K562 (cell line): ENCODE measurements around the gene SMAD3. TPM values are rescaled to one million over a fixed set of nuclear protein-coding genes. Genes with fewer than 3 reads are reported as not detected.

ENCODE experiments used
- ATF2 ChIP-seq: sonication (generic); formaldehyde crosslinking; IDR thresholded peaks from 2 replicates; pipeline ENCODE4 v1.8.1; 2022; ENCODE audit warnings: missing genetic modification reagents
- BRF1 ChIP-seq: IDR thresholded peaks from 3 replicates; pipeline ENCODE4 v1.6.1; 2011; ENCODE audit warnings: borderline replicate concordance, mild to moderate bottlenecking; ENCODE audit not compliant: insufficient read length; ENCODE audit errors: extremely low read depth
- CBX5 ChIP-seq: IDR thresholded peaks from 2 replicates; pipeline ENCODE4 v1.6.1; 2014; ENCODE audit warnings: low read depth, borderline replicate concordance
- CHCHD3 ChIP-seq: fragments of 250-450 bp; sonication (Bioruptor Pico); IDR thresholded peaks from 2 replicates; pipeline ENCODE4 v2.1.2; 2022; ENCODE audit warnings: mild to moderate bottlenecking
- COPS2 ChIP-seq: fragments of 450-650 bp; conservative IDR thresholded peaks from 2 replicates; pipeline ENCODE4 v1.6.1; 2016; ENCODE audit warnings: mild to moderate bottlenecking, moderate library complexity
- EZH2 ChIP-seq: IDR thresholded peaks from 2 replicates; pipeline ENCODE4 v1.6.1; 2012; ENCODE audit warnings: low read depth, mild to moderate bottlenecking, inconsistent platforms, low read length, borderline replicate concordance
- GABPB2 ChIP-seq: fragments of 250-450 bp; sonication (Bioruptor Pico); conservative IDR thresholded peaks from 2 replicates; pipeline ENCODE4 v1.5.1; 2021; ENCODE audit warnings: mild to moderate bottlenecking
- LARP7 ChIP-seq: fragments of 450-650 bp; IDR thresholded peaks from 2 replicates; pipeline ENCODE4 v1.6.1; 2016
- MAFF ChIP-seq: IDR thresholded peaks from 2 replicates; pipeline ENCODE4 v1.6.1; 2012; ENCODE audit warnings: low read length, improper control_type of control experiment
- MIER1 ChIP-seq: fragments of 450-650 bp; IDR thresholded peaks from 2 replicates; pipeline ENCODE4 v1.6.1; 2016; ENCODE audit warnings: antibody characterized with exemption, mild to moderate bottlenecking, low read depth
- MLX ChIP-seq, 2 experiments: fragments of 450-650 bp in 1 of 2; sonication (generic) in 1 of 2; formaldehyde crosslinking; conservative IDR thresholded peaks; 2 replicates each; pipeline versions ENCODE4 v1.4.0 to v1.8.1; 2020 to 2022; ENCODE audit warnings: mild to moderate bottlenecking in 1 of 2, missing genetic modification reagents in 1 of 2
- SMARCA4 ChIP-seq: fragments of 450-650 bp; IDR thresholded peaks from 2 replicates; pipeline ENCODE4 v1.6.1; 2016
- SRSF3 ChIP-seq: fragments of 200-400 bp; formaldehyde crosslinking; IDR thresholded peaks from 2 replicates; pipeline ENCODE4 v1.6.1; 2016; ENCODE audit warnings: mild to moderate bottlenecking, low read length, moderate library complexity; ENCODE audit not compliant: insufficient read depth
- ZEB2 ChIP-seq: fragments of 450-650 bp; IDR thresholded peaks from 2 replicates; pipeline ENCODE4 v1.6.1; 2016
- ZFX ChIP-seq: sonication (generic); formaldehyde crosslinking; IDR thresholded peaks from 2 replicates; pipeline ENCODE4 v1.8.0; 2022; ENCODE audit warnings: mild to moderate bottlenecking, missing genetic modification reagents, moderate library complexity
- ZNF184 ChIP-seq: sonication (generic); formaldehyde crosslinking; IDR thresholded peaks from 2 replicates; pipeline ENCODE4 v1.5.0; 2020; ENCODE audit warnings: missing genetic modification reagents
- polyA plus RNA-seq, 8 experiments: library from polyadenylated mRNA; depleted of rRNA in 4 of 8; stranded (reverse) in 5 of 8; unstranded in 3 of 8; fragments of >200 nt; fragmentation: Nextera tagmentation in 2 of 8; fragmentation: Illumina TruSeq in 1 of 8; extraction: Ambion mirVana in 2 of 8; extraction: Trizol in 1 of 8; gene quantifications; 2 replicates each; pipeline versions ENCODE4 v1.2.1 to v1.2.3, GENCODE V29; 2011 to 2014; ENCODE audit warnings: inconsistent platforms in 1 of 8, missing spikeins in 1 of 8
- total RNA-seq, 7 experiments: library from RNA; depleted of rRNA in 6 of 7; stranded (reverse); fragments of >200 nt in 6 of 7; fragmentation: Illumina TruSeq in 2 of 7; extraction: Trizol in 2 of 7; gene quantifications; 2 replicates each; pipeline versions ENCODE4 v1.2.1 to v1.2.3, GENCODE V29; 2011 to 2021; ENCODE audit warnings: low replicate concordance in 1 of 7
- TF ChIP-seq, protein P1 (sequence below): fragments of 450-650 bp; formaldehyde crosslinking; IDR thresholded peaks from 2 replicates; pipeline ENCODE4 v1.4.0; 2022; ENCODE audit warnings: missing genetic modification characterization
- TF ChIP-seq, protein P2 (sequence below): fragments of 450-650 bp; formaldehyde crosslinking; IDR thresholded peaks from 2 replicates; pipeline ENCODE4 v1.4.0; 2020; ENCODE audit warnings: mild to moderate bottlenecking
- TF ChIP-seq, protein P3 (sequence below): IDR thresholded peaks from 2 replicates; pipeline ENCODE4 v1.6.1; 2016; ENCODE audit warnings: missing genetic modification characterization, missing compliant biosample characterization
- TF ChIP-seq, protein P4 (sequence below): IDR thresholded peaks from 3 replicates; pipeline ENCODE4 v1.6.1; 2011; ENCODE audit warnings: borderline replicate concordance, mild to moderate bottlenecking, moderate library complexity; ENCODE audit not compliant: insufficient read length; ENCODE audit errors: extremely low read depth

Gene SMAD3
- total and polyA plus RNA-seq, 9 of the 15 experiments (the other 6 are each of a cell fraction or from before 2014, with no cell fraction given) = 4.3 to 39.2 (median 11.1) TPM

- TF ChIP-seq MLX (CRISPR knock-in tag; conservative IDR thresholded peaks at IDR 0.05) (no peak), CBX5 (no peak), ZEB2 (no peak), MAFF (no peak), ZNF184 (CRISPR knock-in tag) (no peak), MIER1 (no peak), GABPB2 (CRISPR knock-in tag) (no peak), LARP7 (no peak), CHCHD3 (no peak), COPS2 (no peak), EZH2 (no peak), ZFX (CRISPR knock-in tag) (0 out of 2 replicates have a peak, but pooled peaks have one; percentile 9), SRSF3 (no peak), BRF1 (no peak), ATF2 (CRISPR knock-in tag) (no peak), SMARCA4 (0 out of 2 replicates have a peak, but pooled peaks have one; percentile 37)
- TF ChIP-seq, protein P1, sequence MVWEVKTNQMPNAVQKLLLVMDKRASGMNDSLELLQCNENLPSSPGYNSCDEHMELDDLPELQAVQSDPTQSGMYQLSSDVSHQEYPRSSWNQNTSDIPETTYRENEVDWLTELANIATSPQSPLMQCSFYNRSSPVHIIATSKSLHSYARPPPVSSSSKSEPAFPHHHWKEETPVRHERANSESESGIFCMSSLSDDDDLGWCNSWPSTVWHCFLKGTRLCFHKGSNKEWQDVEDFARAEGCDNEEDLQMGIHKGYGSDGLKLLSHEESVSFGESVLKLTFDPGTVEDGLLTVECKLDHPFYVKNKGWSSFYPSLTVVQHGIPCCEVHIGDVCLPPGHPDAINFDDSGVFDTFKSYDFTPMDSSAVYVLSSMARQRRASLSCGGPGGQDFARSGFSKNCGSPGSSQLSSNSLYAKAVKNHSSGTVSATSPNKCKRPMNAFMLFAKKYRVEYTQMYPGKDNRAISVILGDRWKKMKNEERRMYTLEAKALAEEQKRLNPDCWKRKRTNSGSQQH = no peak
- TF ChIP-seq, protein P2, sequence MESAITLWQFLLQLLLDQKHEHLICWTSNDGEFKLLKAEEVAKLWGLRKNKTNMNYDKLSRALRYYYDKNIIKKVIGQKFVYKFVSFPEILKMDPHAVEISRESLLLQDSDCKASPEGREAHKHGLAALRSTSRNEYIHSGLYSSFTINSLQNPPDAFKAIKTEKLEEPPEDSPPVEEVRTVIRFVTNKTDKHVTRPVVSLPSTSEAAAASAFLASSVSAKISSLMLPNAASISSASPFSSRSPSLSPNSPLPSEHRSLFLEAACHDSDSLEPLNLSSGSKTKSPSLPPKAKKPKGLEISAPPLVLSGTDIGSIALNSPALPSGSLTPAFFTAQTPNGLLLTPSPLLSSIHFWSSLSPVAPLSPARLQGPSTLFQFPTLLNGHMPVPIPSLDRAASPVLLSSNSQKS (CRISPR knock-in tag) = no peak
- TF ChIP-seq, protein P3, sequence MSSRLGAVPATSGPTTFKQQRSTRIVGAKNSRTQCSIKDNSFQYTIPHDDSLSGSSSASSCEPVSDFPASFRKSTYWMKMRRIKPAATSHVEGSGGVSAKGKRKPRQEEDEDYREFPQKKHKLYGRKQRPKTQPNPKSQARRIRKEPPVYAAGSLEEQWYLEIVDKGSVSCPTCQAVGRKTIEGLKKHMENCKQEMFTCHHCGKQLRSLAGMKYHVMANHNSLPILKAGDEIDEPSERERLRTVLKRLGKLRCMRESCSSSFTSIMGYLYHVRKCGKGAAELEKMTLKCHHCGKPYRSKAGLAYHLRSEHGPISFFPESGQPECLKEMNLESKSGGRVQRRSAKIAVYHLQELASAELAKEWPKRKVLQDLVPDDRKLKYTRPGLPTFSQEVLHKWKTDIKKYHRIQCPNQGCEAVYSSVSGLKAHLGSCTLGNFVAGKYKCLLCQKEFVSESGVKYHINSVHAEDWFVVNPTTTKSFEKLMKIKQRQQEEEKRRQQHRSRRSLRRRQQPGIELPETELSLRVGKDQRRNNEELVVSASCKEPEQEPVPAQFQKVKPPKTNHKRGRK (tag) = no peak
- TF ChIP-seq, protein P4, sequence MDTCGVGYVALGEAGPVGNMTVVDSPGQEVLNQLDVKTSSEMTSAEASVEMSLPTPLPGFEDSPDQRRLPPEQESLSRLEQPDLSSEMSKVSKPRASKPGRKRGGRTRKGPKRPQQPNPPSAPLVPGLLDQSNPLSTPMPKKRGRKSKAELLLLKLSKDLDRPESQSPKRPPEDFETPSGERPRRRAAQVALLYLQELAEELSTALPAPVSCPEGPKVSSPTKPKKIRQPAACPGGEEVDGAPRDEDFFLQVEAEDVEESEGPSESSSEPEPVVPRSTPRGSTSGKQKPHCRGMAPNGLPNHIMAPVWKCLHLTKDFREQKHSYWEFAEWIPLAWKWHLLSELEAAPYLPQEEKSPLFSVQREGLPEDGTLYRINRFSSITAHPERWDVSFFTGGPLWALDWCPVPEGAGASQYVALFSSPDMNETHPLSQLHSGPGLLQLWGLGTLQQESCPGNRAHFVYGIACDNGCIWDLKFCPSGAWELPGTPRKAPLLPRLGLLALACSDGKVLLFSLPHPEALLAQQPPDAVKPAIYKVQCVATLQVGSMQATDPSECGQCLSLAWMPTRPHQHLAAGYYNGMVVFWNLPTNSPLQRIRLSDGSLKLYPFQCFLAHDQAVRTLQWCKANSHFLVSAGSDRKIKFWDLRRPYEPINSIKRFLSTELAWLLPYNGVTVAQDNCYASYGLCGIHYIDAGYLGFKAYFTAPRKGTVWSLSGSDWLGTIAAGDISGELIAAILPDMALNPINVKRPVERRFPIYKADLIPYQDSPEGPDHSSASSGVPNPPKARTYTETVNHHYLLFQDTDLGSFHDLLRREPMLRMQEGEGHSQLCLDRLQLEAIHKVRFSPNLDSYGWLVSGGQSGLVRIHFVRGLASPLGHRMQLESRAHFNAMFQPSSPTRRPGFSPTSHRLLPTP = no peak
These were observed 16.7 kb downstream of the SMAD3 start (continued) for GRCh38 chr15:67082007-67082536.
